ENCODE results near the gene MBNL1. TPM values are rescaled to one million over a fixed set of nuclear protein-coding genes. Genes with fewer than 3 reads are reported as not detected.

Gene MBNL1
- total RNA-seq, 1 donor from 2014 or later, result 229 TPM

DNA sequence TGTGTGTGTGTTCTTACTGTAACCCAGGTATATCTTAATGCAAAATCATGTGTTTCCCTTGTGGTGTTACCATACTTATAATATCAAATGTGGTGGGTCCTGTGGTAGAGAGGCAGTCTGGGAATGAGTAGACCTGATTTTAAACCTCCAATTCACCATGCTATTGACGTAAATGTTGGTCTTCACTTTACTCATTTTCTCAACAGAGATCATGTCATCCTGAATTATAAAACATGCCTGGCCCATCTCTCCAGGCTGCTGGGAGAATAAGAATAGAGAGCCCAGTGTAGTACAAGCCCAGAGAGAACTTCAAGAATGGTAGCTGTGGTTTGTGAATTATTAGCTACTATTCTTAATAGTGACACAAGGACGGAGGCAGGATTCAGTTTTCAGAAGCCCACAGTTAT lies 88.1 kb downstream of the MBNL1 start:
- TF ChIP-seq, protein P1, sequence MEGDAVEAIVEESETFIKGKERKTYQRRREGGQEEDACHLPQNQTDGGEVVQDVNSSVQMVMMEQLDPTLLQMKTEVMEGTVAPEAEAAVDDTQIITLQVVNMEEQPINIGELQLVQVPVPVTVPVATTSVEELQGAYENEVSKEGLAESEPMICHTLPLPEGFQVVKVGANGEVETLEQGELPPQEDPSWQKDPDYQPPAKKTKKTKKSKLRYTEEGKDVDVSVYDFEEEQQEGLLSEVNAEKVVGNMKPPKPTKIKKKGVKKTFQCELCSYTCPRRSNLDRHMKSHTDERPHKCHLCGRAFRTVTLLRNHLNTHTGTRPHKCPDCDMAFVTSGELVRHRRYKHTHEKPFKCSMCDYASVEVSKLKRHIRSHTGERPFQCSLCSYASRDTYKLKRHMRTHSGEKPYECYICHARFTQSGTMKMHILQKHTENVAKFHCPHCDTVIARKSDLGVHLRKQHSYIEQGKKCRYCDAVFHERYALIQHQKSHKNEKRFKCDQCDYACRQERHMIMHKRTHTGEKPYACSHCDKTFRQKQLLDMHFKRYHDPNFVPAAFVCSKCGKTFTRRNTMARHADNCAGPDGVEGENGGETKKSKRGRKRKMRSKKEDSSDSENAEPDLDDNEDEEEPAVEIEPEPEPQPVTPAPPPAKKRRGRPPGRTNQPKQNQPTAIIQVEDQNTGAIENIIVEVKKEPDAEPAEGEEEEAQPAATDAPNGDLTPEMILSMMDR (IDR thresholded peaks at IDR 0.05), result no peak
- Histone ChIP-seq H3K4me3 (no peak overlapping the region), H3K9me3 (no peaks in the 10 kb centered on the region), H3K36me3 (no peaks in the 10 kb centered on the region), H3K4me1 (peaks cover 21% of the 10 kb centered on the region), H3K27ac (no peak overlapping the region), H3K27me3 (no peaks in the 10 kb centered on the region)
- ATAC-seq (no peak), DNase-seq (no peak)
- intact Hi-C loops (cut with DNase I), result no loop called here

DNA sequence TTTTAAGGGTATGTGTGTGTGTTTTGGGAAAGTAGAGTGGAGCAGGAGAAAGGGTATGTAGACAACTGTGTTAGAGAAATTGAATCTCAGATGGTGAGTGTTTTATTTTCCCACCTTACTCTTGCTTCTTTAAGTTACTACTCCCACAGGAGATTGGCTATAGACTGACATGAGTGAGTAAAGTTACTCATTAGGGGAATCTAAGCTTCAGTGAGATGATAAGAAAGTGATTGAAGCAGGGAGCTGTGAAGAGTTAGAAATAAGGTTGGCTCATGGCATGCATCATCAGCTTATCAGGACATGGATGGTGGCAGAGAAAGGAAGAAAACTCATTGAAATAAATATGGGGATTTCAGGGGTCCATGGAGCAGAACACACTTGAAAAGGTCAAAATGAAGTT lies 88.9 kb downstream of the MBNL1 start:
- H3K27me3 ChIP-seq, result no peaks in the 10 kb centered on the region
- H3K27ac ChIP-seq, result no peak overlapping the region
- ATAC-seq, result no peak
- no peak overlapping the region for H3K4me3 ChIP-seq
- H3K36me3 ChIP-seq, result no peaks in the 10 kb centered on the region
- TF ChIP-seq, protein P1 (IDR thresholded peaks at IDR 0.05), result no peak
- peaks cover 21% of the 10 kb centered on the region for H3K4me1 ChIP-seq
- no peak for DNase-seq
- intact Hi-C loops (cut with DNase I), result no loop called here
- H3K9me3 ChIP-seq, result no peaks in the 10 kb centered on the region

DNA sequence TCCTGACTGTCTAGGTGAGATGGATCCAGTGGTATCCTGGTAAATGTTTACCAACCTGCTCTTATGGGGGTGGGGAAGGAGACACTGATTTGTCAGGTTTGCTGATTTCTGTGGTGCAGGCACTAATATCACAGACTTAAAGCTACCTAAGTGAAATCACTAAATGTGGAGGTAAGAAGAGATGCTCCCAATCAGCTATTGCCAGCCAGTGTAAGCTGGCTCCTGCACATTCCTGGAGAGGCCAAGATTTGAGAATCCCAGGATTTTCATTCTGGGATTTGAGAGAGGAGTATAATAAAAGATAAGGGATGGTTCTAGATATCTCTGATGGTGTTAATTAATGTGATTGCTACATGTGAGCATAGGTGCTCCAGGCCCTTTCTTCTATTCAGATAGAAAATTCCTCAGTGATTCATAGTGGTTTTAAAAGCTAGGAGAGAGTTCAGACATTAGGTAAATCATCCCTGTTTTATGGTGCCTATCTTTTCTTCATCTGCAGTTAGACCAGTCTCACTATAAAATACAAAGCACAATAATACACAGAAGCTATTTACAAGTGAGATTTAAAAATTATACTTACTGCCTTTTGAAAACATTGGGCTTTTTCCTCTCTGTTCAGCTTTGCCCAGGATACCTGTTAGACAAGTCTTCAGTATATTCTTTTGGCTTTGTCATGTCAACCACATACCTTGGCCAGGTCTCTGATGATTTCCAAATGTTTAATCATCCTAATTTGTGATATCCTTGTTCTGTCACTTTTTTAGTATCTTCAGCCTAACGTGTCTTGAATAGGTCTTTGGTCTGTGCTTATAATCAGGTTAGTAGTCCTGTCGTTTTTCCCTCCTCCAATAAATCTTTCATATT lies 90.9 kb downstream of the MBNL1 start:
- no peak overlapping the region for H3K4me3 ChIP-seq
- intact Hi-C loops (cut with DNase I), result no loop called here
- no peaks in the 10 kb centered on the region for H3K36me3 ChIP-seq
- no peaks in the 10 kb centered on the region for H3K27me3 ChIP-seq
- H3K27ac ChIP-seq, result no peak overlapping the region
- no peaks in the 10 kb centered on the region for H3K9me3 ChIP-seq
- DNase-seq, result no peak
- no peak for ATAC-seq
- TF ChIP-seq, protein P1 (IDR thresholded peaks at IDR 0.05), result no peak
- peaks cover 25% of the 10 kb centered on the region for H3K4me1 ChIP-seq

DNA sequence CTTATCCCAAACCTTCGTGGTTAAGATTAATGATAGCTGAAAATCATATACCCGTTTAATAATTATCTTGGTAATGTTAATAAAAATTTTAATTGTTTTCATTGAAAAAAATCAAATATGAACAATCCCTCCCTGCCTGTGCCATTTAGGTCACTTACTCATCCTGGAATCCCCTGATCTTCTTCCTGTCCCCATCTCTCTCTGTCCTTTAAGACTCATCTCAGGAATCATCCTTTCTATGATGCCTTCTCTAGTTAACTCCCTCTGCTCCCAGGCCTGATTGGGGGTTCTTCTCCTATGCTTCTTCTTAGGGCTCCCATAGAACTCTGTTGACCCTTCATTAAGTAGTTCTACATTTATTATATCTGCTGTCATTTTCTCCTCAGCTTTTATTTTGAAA lies 91.6 kb downstream of the MBNL1 start:
- no peak overlapping the region for H3K27ac ChIP-seq
- no peaks in the 10 kb centered on the region for H3K36me3 ChIP-seq
- no peaks in the 10 kb centered on the region for H3K9me3 ChIP-seq
- H3K4me3 ChIP-seq, result no peak overlapping the region
- peaks cover 25% of the 10 kb centered on the region for H3K4me1 ChIP-seq
- ATAC-seq, result no peak
- TF ChIP-seq, protein P1 (IDR thresholded peaks at IDR 0.05), result no peak
- no peaks in the 10 kb centered on the region for H3K27me3 ChIP-seq
- no peak for DNase-seq
- intact Hi-C loops (cut with DNase I), result no loop called here

DNA sequence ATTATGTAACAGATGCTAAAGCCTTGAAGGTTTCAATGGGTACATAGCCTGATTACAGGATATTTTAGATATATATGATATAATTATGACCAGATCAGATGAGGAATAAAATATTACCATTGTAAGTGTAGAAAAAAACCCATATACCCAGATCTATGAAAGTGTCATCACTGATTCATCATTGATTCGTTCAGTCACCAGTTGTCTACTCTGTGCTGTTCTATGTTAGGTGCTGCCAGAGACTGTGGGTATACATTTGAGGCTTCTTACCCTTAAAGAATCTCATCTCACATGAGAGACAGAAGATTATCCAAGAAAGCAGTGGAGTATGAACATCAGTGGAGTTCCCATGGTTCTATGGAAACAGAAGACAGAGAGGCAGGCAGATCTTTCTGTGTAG lies 92.2 kb downstream of the MBNL1 start:
- Histone ChIP-seq H3K9me3 (no peaks in the 10 kb centered on the region), H3K4me3 (no peak overlapping the region), H3K27ac (no peak overlapping the region), H3K36me3 (no peaks in the 10 kb centered on the region), H3K4me1 (peaks cover 25% of the 10 kb centered on the region), H3K27me3 (no peaks in the 10 kb centered on the region)
- intact Hi-C loops (cut with DNase I), result no loop called here
- no peak for ATAC-seq
- TF ChIP-seq, protein P1 (IDR thresholded peaks at IDR 0.05), result no peak
- DNase-seq, result no peak

Measured in upper lobe of right lung (tissue), 1 donor.